CD4-positive, alpha-beta T cell treated with Interleukin-15 for 1 hour (primary cell): ENCODE measurements around the gene CASP12.

ENCODE experiments used
- DNase-seq: peaks from one replicate; pipeline ENCODE4 v3.0.0-alpha.2; 2020

The CASP12 gene

GRCh38 chr11:104883342-104883741, 14.9 kb downstream of the CASP12 start:
- no peak for DNase-seq

- no peak for DNase-seq
Measured at GRCh38 chr11:104881117-104881794, 17.0 kb downstream of the CASP12 start.

GRCh38 chr11:104879514-104880190, 18.6 kb downstream of the CASP12 start:
- DNase-seq: no peak

GRCh38 chr11:104876861-104877431, 21.3 kb downstream of the CASP12 start:
- DNase-seq: peak; percentile 18

GRCh38 chr11:104876324-104876723, 21.9 kb downstream of the CASP12 start:
- no peak for DNase-seq

GRCh38 chr11:104873252-104873651, 25.0 kb downstream of the CASP12 start:
- DNase-seq: no peak

GRCh38 chr11:104872393-104872792, 25.9 kb downstream of the CASP12 start:
- DNase-seq: no peak

GRCh38 chr11:104870910-104871309, 27.4 kb downstream of the CASP12 start:
- DNase-seq: no peak

- no peak for DNase-seq
Measured at GRCh38 chr11:104866815-104867214, 31.4 kb downstream of the CASP12 start.

- DNase-seq: peak; percentile 17
Measured at GRCh38 chr11:104858882-104859775, 39.1 kb downstream of the CASP12 start.

- DNase-seq: no peak
Measured at GRCh38 chr11:104856607-104857006, 41.7 kb downstream of the CASP12 start.

- DNase-seq: no peak
Measured at GRCh38 chr11:104855965-104856364, 42.3 kb downstream of the CASP12 start.

- no peak for DNase-seq
Measured at GRCh38 chr11:104853276-104853675, 45.0 kb downstream of the CASP12 start.

GRCh38 chr11:104852811-104853210, 45.4 kb downstream of the CASP12 start:
- DNase-seq: no peak

GRCh38 chr11:104846216-104846615, 52.0 kb downstream of the CASP12 start:
- DNase-seq: no peak

- no peak for DNase-seq
Measured at GRCh38 chr11:104844451-104844850, 53.8 kb downstream of the CASP12 start.

GRCh38 chr11:104843150-104843836, 55.0 kb downstream of the CASP12 start:
- DNase-seq: no peak

GRCh38 chr11:104841973-104842525, 56.2 kb downstream of the CASP12 start:
- DNase-seq: no peak

- no peak for DNase-seq
Measured at GRCh38 chr11:104841185-104841584, 57.1 kb downstream of the CASP12 start.

GRCh38 chr11:104837969-104838639, 60.2 kb downstream of the CASP12 start:
- no peak for DNase-seq

- DNase-seq: no peak
Measured at GRCh38 chr11:104836691-104837090, 61.6 kb downstream of the CASP12 start.
